Activated CD4-positive, alpha-beta T cell treated with anti-CD3 and anti-CD28 coated beads, Interleukin-2, amount 50 U/mL, for 16 hours (primary cell): Measurements from ENCODE around the gene TMEM239.
"Not testable (repeated sequence)": the region's sequence is repeated elsewhere in the genome, so short reads cannot be mapped to it uniquely, and the experiment has no call there.

ENCODE experiments used
- DNase-seq: peaks from one replicate; pipeline ENCODE4 v3.0.0-alpha.2; 2020

The TMEM239 gene

GRCh38 chr20:2799688-2800520, 16.3 kb upstream of the TMEM239 start:
- no peak for DNase-seq

- no peak for DNase-seq
Measured at GRCh38 chr20:2800521-2801285, 15.5 kb upstream of the TMEM239 start, which contains the start of gene CPXM1. TSS of gene CPXM1 (minus strand) at chr20:2800627. CDS start at chr20:2800572, 55 bp downstream.

DNA sequence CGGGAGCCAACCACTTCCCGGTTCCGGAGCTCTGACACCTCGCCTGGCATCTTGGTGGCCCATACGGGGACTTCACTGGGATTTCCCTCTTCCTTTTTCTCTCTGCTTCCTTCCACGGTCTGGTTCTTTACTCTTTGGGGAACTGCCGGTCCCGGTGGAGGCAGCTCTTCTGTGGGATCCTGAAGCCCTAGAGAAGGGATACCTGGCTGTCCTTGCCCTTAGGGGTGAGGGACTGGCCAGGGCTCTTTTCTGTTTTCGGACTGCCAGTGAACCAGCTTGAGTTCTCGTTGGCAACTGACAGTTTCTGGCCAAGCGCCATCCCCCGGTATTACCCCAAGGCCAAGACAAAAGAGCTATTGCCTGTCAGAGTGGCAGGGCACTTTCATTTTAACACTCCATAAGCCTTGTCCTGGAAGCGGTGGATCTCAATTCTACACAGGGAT, 14.9 kb upstream of the TMEM239 start:
- DNase-seq = no peak

- DNase-seq = no peak
Measured at GRCh38 chr20:2804041-2804828, 11.9 kb upstream of the TMEM239 start.

- DNase-seq = no peak
Measured at GRCh38 chr20:2804852-2805688, 11.1 kb upstream of the TMEM239 start.

DNA sequence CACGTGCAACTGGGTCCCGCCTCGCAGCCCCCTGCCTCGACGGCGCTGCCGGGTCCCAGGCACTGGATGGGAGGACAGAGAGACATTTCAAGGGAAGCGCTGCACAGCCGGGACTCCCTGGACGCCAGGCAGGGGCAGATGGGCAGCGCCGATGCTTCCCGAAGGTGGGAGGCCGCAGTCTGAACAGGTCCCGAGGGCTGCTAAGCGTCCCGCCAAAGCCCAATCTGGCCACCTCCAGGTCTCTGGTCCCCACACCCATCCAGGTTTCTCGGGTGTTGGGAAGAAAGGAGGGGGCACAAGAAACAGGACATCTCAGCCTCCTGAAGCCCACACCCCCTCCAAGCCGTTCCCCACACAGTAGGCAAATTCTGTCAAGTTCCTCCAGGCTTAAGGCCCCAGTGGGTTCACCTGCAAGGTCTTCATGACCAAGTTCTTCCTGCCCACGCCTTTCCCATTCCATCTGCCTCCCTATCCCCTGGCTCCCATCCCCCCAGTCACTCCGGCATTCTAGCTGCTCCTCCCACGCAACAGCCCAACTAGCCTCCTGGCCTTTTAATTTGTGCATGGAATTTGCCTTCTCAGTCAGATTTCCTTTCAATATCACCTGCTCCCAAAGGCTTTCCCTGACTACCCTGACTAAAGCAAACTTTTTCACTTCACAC, 10.3 kb upstream of the TMEM239 start:
- DNase-seq = no peak

GRCh38 chr20:2806351-2806701, 9.8 kb upstream of the TMEM239 start:
- DNase-seq = no peak

DNA sequence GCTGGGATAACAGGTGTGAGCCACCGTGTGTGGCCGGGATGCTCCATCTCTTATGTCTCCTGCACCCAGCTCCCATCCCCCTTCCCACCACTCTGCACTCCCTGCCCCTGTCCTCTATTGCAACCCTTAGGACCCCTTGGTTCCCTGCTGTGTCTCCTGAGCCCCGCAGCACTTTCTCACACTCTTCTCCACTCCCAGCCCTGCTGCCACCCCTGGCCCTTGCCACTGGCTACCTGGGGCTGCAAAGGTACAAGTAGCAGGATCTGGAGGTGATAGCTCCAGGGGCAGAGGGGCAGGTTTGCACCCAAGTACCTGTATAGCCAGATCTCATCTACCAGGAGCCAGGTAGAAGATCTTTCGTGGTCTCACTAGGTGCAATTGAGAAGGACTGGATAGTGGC, 9.1 kb upstream of the TMEM239 start:
- no peak for DNase-seq

DNA sequence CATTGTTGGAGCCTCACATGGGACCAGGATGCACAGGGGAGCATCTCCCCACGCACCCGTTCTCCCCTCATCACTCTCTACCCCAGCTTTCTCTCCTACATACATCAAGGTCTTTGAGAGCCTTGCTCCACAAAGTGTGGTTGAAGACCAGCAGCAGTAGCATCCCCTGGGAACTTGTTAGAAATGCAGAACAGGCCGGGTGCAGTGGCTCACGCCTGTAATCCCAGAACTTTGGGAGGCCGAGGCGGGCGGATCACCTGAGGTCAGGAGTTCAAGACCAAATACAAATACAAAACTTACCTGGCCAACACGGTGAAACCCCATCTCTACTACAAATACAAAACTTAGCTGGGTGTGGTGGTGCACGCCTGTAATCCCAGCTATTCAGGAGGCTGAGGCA, 8.2 kb upstream of the TMEM239 start:
- not testable (repeated sequence) for DNase-seq

- DNase-seq = no peak
Measured at GRCh38 chr20:2809690-2810089, 6.5 kb upstream of the TMEM239 start.

GRCh38 chr20:2812189-2812588, 4.0 kb upstream of the TMEM239 start:
- no peak for DNase-seq

DNA sequence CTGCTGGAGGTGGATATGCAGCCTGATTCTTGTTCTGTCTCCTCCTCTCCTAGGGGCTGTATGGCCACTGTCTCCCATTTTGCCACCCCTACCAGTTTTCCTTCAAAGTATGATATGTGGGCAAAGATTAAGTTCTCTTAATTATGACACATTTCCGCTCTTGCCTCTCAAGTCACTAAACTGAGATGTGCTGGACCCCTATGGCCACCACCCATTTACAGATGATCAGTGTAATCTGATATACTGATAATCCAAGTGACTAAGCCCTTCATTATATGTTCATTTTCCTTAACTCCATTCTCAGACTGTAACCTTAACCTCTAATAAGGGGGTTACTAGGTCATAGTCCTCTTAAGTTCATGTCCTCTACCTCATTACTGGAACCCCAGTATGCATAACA, 2.1 kb upstream of the TMEM239 start:
- DNase-seq = no peak

GRCh38 chr20:2814587-2815051, 1.5 kb upstream of the TMEM239 start, which contains the start of gene C20orf141:
TSS of gene C20orf141 (plus strand) at chr20:2814987. CDS start at chr20:2815185, 198 bp downstream.
- DNase-seq = no peak

- DNase-seq = no peak
Measured at GRCh38 chr20:2815242-2815900, 793 bp upstream of the TMEM239 start.

GRCh38 chr20:2816583-2817340, 598 bp downstream of the TMEM239 start:
- no peak for DNase-seq

- DNase-seq = no peak
Measured at GRCh38 chr20:2817341-2817726, 1.2 kb downstream of the TMEM239 start.

- no peak for DNase-seq
Measured at GRCh38 chr20:2817891-2818595, 1.9 kb downstream of the TMEM239 start.

- DNase-seq = no peak
Measured at GRCh38 chr20:2820084-2820895, 4.1 kb downstream of the TMEM239 start.
